ENCODE results near the gene PAX2. TPM values are rescaled to one million over a fixed set of nuclear protein-coding genes. Genes with fewer than 3 reads are reported as not detected.

PAX2 gene
- total RNA-seq, 1 donor from 2014 or later: 0.23 TPM

DNA sequence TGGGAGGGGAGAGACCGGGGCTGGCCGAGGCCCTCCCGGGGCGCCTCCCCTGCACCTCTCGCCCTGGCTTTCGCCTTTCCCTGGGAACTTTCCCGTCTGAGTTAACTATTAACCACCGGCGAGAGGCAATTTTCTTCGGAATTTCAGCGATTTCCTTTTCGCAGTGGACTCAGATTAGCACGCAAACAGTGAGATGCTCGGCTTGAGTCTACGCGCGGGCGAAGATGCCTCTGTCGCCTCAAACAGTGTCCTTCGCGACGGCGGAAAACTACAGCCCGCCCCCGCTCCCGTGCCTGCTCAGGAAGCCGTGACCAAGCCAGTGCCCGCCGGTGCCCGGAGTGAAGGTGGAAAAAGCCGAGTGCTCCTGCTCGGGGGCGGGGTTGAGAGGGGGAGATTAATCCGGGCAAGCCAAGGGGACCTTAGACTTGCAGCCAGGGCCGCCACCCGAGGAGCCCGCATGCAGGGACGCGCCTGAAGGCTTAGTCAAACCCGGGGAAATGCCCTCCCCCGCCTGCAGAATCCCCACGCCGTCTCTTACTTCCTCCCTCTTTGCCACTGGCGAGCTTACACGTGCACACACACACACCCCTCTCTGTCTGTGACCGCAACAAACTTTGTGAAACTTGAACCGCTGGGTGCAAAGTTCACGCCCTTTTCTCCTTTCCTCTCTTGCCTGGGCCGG is 14.5 kb upstream of the PAX2 start:
- H3K27me3 ChIP-seq (ENCODE audit: insufficient read depth, low read length): peaks cover 82% of the 10 kb centered on the region
- H3K4me1 ChIP-seq (ENCODE audit: insufficient read depth, low read length): peaks cover 11% of the 10 kb centered on the region
- H3K27me3 Mint-ChIP-seq (ENCODE audit: low read depth, unreplicated experiment): peaks cover 78% of the 10 kb centered on the region
- H3K9me3 Mint-ChIP-seq (ENCODE audit: unreplicated experiment): peaks cover 2% of the 10 kb centered on the region
- H3K36me3 ChIP-seq (ENCODE audit: insufficient read depth, low read length): no peaks in the 10 kb centered on the region
- peaks cover 20% of the 10 kb centered on the region for H3K4me1 Mint-ChIP-seq (ENCODE audit: low read depth, unreplicated experiment)
- H4K20me1 ChIP-seq (ENCODE audit: insufficient read depth, low read length): peaks cover 8% of the 10 kb centered on the region
- no peak overlapping the region for H3K9ac ChIP-seq (ENCODE audit: low read length)
- FAIRE-seq: no peak
- DNase-seq (ENCODE audit: low read depth): no peak
- peak overlapping the region; percentile 79 for H3K4me2 ChIP-seq (ENCODE audit: low read length)
- H2AFZ ChIP-seq (ENCODE audit: low read depth, low read length): no peak overlapping the region
- H3K9me3 ChIP-seq (ENCODE audit: insufficient read depth, low read depth, low read length): no peaks in the 10 kb centered on the region
- H3K27ac Mint-ChIP-seq (ENCODE audit: unreplicated experiment): peak overlapping the region; percentile 19
- no peaks in the 10 kb centered on the region for H3K36me3 Mint-ChIP-seq (ENCODE audit: low read depth, unreplicated experiment)
- peak overlapping the region; percentile 7 for H3K4me3 ChIP-seq (ENCODE audit: insufficient read depth, low read depth, low read length)
- peak overlapping the region; percentile 12 for H3K4me3 Mint-ChIP-seq (ENCODE audit: unreplicated experiment)
- H3K79me2 ChIP-seq (ENCODE audit: insufficient read depth, low read length): no peaks in the 10 kb centered on the region
- TF ChIP-seq, protein P1, sequence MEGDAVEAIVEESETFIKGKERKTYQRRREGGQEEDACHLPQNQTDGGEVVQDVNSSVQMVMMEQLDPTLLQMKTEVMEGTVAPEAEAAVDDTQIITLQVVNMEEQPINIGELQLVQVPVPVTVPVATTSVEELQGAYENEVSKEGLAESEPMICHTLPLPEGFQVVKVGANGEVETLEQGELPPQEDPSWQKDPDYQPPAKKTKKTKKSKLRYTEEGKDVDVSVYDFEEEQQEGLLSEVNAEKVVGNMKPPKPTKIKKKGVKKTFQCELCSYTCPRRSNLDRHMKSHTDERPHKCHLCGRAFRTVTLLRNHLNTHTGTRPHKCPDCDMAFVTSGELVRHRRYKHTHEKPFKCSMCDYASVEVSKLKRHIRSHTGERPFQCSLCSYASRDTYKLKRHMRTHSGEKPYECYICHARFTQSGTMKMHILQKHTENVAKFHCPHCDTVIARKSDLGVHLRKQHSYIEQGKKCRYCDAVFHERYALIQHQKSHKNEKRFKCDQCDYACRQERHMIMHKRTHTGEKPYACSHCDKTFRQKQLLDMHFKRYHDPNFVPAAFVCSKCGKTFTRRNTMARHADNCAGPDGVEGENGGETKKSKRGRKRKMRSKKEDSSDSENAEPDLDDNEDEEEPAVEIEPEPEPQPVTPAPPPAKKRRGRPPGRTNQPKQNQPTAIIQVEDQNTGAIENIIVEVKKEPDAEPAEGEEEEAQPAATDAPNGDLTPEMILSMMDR (IDR thresholded peaks at IDR 0.05; ENCODE audit: insufficient read depth, low read depth, low read length): no peak
- peak; percentile 98 for TF ChIP-seq EZH2 (IDR thresholded peaks at IDR 0.05; ENCODE audit: insufficient read depth, low read length)
- no peak overlapping the region for H3K27ac ChIP-seq (ENCODE audit: low read depth, low read length)

DNA sequence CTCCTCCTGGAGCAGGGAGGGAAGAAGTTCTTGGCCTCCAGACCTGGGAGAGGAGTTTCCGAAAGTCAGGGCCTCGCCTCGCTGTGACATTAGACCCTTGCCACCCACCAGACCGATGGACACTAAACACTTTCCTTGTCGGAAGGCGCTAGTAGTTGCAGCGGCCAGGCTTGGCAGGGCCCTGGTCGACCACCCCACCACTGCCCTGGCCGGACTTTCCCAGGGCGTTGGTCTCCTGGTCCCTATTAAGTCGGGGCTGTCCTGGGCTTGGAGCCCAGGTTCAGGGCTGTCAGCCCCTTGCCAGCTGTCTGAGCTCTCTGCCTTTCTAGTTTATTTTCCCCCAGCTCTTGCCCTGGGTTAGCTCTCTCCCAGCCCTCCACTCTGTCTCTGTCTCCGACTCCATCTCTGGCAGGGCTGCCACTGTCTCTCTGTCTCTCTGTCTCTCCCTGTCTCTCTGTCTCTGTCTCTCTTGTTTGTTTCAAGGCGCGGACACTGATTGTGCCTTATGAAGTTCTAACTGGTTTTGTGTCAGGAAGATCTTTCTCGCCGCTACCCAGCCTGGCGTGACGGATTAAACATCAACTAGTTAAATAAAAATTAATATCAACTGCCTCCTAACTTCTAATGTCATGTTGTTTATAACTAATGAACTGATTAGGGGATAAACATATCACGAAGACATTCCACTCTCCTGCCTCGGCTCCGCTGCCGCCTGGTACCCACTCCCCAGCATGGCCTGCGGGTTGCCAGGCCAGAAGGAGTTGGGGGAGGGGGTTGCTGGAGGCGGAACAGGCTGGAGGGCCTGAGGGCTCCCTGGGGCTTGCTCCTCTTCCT is 13.8 kb upstream of the PAX2 start:
- TF ChIP-seq, protein P1 (IDR thresholded peaks at IDR 0.05; ENCODE audit: insufficient read depth, low read depth, low read length): no peak
- peak; percentile 19 for TF ChIP-seq EZH2 (IDR thresholded peaks at IDR 0.05; ENCODE audit: insufficient read depth, low read length)
- FAIRE-seq (no peak), DNase-seq (ENCODE audit: low read depth) (no peak)
- peaks cover 8% of the 10 kb centered on the region for H3K4me1 ChIP-seq (ENCODE audit: insufficient read depth, low read length)
- no peaks in the 10 kb centered on the region for H3K36me3 ChIP-seq (ENCODE audit: insufficient read depth, low read length)
- peaks cover 14% of the 10 kb centered on the region for H4K20me1 ChIP-seq (ENCODE audit: insufficient read depth, low read length)
- H3K27ac Mint-ChIP-seq (ENCODE audit: unreplicated experiment): peak overlapping the region; percentile 43
- H3K4me3 ChIP-seq (ENCODE audit: insufficient read depth, low read depth, low read length): no peak overlapping the region
- H3K4me1 Mint-ChIP-seq (ENCODE audit: low read depth, unreplicated experiment): peaks cover 20% of the 10 kb centered on the region
- no peaks in the 10 kb centered on the region for H3K79me2 ChIP-seq (ENCODE audit: insufficient read depth, low read length)
- H3K27me3 Mint-ChIP-seq (ENCODE audit: low read depth, unreplicated experiment): peaks cover 78% of the 10 kb centered on the region
- no peak overlapping the region for H3K27ac ChIP-seq (ENCODE audit: low read depth, low read length)
- peaks cover 2% of the 10 kb centered on the region for H3K9me3 Mint-ChIP-seq (ENCODE audit: unreplicated experiment)
- peak overlapping the region; percentile 79 for H3K4me2 ChIP-seq (ENCODE audit: low read length)
- no peak overlapping the region for H2AFZ ChIP-seq (ENCODE audit: low read depth, low read length)
- H3K4me3 Mint-ChIP-seq (ENCODE audit: unreplicated experiment): peak overlapping the region; percentile 30
- peaks cover 4% of the 10 kb centered on the region for H3K9me3 ChIP-seq (ENCODE audit: insufficient read depth, low read depth, low read length)
- H3K9ac ChIP-seq (ENCODE audit: low read length): no peak overlapping the region
- H3K36me3 Mint-ChIP-seq (ENCODE audit: low read depth, unreplicated experiment): no peaks in the 10 kb centered on the region
- peaks cover 85% of the 10 kb centered on the region for H3K27me3 ChIP-seq (ENCODE audit: insufficient read depth, low read length)

All from astrocyte (in vitro differentiated cells and primary cell).